ENCODE results near the gene ARRDC3. TPM values are rescaled to one million over a fixed set of nuclear protein-coding genes. Genes with fewer than 3 reads are reported as not detected.
"Not testable (repeated sequence)": the region's sequence is repeated elsewhere in the genome, so short reads cannot be mapped to it uniquely, and the experiment has no call there.

The ARRDC3 gene
- total and polyA plus RNA-seq, 2 experiments from 2014 or later = 53.7 to 114 TPM

DNA sequence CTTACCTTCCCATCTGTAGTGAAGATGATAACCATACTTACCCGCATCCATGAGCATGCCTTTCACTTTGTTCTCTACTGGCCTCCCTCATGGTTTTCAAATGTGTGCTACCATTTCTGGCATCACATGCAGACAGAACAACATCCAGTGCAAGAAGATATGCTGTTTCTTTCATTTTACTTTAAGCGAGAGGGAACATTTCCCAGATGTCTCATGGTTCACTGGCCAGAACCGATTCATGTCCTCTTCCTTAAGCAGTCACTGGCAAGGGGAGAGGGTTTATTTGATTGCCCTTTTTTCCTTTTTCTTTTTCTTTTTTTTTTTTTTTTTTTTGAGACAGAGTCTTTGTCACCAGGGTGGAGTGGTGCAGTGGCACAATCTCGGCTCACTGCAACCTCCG lies 37.7 kb downstream of the ARRDC3 start:
- Histone ChIP-seq H3K27me3 (no peaks in the 10 kb centered on the region), H3K4me3 (no peak overlapping the region), H3K4me2 (no peak overlapping the region), H4K20me1 (ENCODE audit: insufficient read depth, poor library complexity, severe bottlenecking) (no peaks in the 10 kb centered on the region), H3K27ac (no peak overlapping the region), H2AFZ (no peak overlapping the region), H3K36me3 (replicated peaks; ENCODE audit: insufficient read depth, low read depth) (no peaks in the 10 kb centered on the region), H3K4me1 (ENCODE audit: insufficient read depth) (no peaks in the 10 kb centered on the region), H3K9me3 (ENCODE audit: low read depth) (no peaks in the 10 kb centered on the region), H3K79me2 (no peaks in the 10 kb centered on the region), H3K9me2 (replicated peaks; ENCODE audit: insufficient read depth) (no peaks in the 10 kb centered on the region)
- WGBS (ENCODE audit: low lambda C conversion rate, missing lambda C conversion rate) = 91% methylated on average over 4 of the region's 5 CpGs
- DNase-seq (ENCODE audit: low spot score) = no peak
- TF ChIP-seq EZH2 (IDR thresholded peaks at IDR 0.05; ENCODE audit: borderline replicate concordance) = no peak
- TF ChIP-seq, protein P1, sequence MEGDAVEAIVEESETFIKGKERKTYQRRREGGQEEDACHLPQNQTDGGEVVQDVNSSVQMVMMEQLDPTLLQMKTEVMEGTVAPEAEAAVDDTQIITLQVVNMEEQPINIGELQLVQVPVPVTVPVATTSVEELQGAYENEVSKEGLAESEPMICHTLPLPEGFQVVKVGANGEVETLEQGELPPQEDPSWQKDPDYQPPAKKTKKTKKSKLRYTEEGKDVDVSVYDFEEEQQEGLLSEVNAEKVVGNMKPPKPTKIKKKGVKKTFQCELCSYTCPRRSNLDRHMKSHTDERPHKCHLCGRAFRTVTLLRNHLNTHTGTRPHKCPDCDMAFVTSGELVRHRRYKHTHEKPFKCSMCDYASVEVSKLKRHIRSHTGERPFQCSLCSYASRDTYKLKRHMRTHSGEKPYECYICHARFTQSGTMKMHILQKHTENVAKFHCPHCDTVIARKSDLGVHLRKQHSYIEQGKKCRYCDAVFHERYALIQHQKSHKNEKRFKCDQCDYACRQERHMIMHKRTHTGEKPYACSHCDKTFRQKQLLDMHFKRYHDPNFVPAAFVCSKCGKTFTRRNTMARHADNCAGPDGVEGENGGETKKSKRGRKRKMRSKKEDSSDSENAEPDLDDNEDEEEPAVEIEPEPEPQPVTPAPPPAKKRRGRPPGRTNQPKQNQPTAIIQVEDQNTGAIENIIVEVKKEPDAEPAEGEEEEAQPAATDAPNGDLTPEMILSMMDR (IDR thresholded peaks at IDR 0.05; ENCODE audit: poor library complexity) = no peak

DNA sequence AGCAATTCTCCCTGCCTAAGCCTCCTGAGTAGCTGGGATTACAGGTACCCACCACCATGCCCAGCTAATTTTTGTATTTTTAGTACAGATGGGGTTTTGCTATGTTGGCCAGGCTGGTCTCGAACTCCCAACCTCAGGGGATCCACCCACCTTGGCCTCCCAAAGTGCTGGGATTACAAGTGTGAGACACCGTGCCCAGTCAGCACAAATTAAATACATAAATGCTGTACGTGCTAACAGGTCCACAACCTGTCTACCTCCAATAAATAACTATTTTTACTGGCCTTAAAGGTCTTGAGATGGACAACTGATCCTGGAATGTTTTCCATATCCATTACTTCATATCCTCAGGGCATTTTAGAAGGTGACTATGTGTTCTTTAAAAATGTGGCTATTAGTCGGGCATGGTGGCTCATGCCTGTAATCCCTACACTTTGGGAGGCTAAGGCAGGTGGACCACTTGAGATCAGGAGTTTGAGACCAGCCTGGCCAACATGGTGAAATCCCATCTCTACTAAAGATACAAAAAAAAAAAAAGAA lies 38.4 kb downstream of the ARRDC3 start:
- DNase-seq (ENCODE audit: low spot score); H3K27ac ChIP-seq; H3K9me3 ChIP-seq (ENCODE audit: low read depth); H2AFZ ChIP-seq; H3K79me2 ChIP-seq; H3K4me2 ChIP-seq; H3K36me3 ChIP-seq (replicated peaks; ENCODE audit: insufficient read depth, low read depth); H3K4me3 ChIP-seq; H3K4me1 ChIP-seq (ENCODE audit: insufficient read depth); H4K20me1 ChIP-seq (ENCODE audit: insufficient read depth, poor library complexity, severe bottlenecking); H3K27me3 ChIP-seq; H3K9me2 ChIP-seq (replicated peaks; ENCODE audit: insufficient read depth): not testable (repeated sequence)
- 97% methylated on average over 4 of the region's 4 CpGs for WGBS (ENCODE audit: low lambda C conversion rate, missing lambda C conversion rate)

GRCh38 chr5:91343916-91344315 lies 39.2 kb downstream of the ARRDC3 start:
- TF ChIP-seq, protein P1 (IDR thresholded peaks at IDR 0.05; ENCODE audit: poor library complexity) = no peak
- no peak for TF ChIP-seq EZH2 (IDR thresholded peaks at IDR 0.05; ENCODE audit: borderline replicate concordance)
- no peak for TF ChIP-seq EZH2phosphoT487 (IDR thresholded peaks at IDR 0.05; ENCODE audit: low read depth, severe bottlenecking, unreplicated experiment)
- no peaks in the 10 kb centered on the region for H3K79me2 ChIP-seq
- no peaks in the 10 kb centered on the region for H3K36me3 ChIP-seq (replicated peaks; ENCODE audit: insufficient read depth, low read depth)
- H3K9me2 ChIP-seq (replicated peaks; ENCODE audit: insufficient read depth) = no peaks in the 10 kb centered on the region
- H3K4me3 ChIP-seq = no peak overlapping the region
- H2AFZ ChIP-seq = no peak overlapping the region
- H4K20me1 ChIP-seq (ENCODE audit: insufficient read depth, poor library complexity, severe bottlenecking) = no peaks in the 10 kb centered on the region
- no peak overlapping the region for H3K27ac ChIP-seq
- no peak for DNase-seq (ENCODE audit: low spot score)
- no peaks in the 10 kb centered on the region for H3K4me1 ChIP-seq (ENCODE audit: insufficient read depth)
- H3K9me3 ChIP-seq (ENCODE audit: low read depth) = no peaks in the 10 kb centered on the region
- H3K27me3 ChIP-seq = no peaks in the 10 kb centered on the region
- H3K4me2 ChIP-seq = no peak overlapping the region
- WGBS (ENCODE audit: low lambda C conversion rate, missing lambda C conversion rate) = 71% methylated on average over 2 of the region's 2 CpGs

GRCh38 chr5:91342931-91343330 lies 40.2 kb downstream of the ARRDC3 start:
- H3K9me2 ChIP-seq (replicated peaks; ENCODE audit: insufficient read depth); H3K4me2 ChIP-seq; H3K4me3 ChIP-seq; H3K27me3 ChIP-seq; DNase-seq (ENCODE audit: low spot score); H3K4me1 ChIP-seq (ENCODE audit: insufficient read depth); H2AFZ ChIP-seq; H3K9me3 ChIP-seq (ENCODE audit: low read depth); H4K20me1 ChIP-seq (ENCODE audit: insufficient read depth, poor library complexity, severe bottlenecking); H3K36me3 ChIP-seq (replicated peaks; ENCODE audit: insufficient read depth, low read depth); H3K27ac ChIP-seq; H3K79me2 ChIP-seq: not testable (repeated sequence)
- over 99% methylated on average over 18 of the region's 29 CpGs for WGBS (ENCODE audit: low lambda C conversion rate, missing lambda C conversion rate)
